ENCODE data around the gene DDR2. TPM values are rescaled to one million over a fixed set of nuclear protein-coding genes. Genes with fewer than 3 reads are reported as not detected.

Gene DDR2
- total RNA-seq, 1 donor from 2014 or later, result 3.9 TPM

- TF ChIP-seq, protein P1, sequence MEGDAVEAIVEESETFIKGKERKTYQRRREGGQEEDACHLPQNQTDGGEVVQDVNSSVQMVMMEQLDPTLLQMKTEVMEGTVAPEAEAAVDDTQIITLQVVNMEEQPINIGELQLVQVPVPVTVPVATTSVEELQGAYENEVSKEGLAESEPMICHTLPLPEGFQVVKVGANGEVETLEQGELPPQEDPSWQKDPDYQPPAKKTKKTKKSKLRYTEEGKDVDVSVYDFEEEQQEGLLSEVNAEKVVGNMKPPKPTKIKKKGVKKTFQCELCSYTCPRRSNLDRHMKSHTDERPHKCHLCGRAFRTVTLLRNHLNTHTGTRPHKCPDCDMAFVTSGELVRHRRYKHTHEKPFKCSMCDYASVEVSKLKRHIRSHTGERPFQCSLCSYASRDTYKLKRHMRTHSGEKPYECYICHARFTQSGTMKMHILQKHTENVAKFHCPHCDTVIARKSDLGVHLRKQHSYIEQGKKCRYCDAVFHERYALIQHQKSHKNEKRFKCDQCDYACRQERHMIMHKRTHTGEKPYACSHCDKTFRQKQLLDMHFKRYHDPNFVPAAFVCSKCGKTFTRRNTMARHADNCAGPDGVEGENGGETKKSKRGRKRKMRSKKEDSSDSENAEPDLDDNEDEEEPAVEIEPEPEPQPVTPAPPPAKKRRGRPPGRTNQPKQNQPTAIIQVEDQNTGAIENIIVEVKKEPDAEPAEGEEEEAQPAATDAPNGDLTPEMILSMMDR (conservative IDR thresholded peaks at IDR 0.05), result no peak
- Mint-ChIP-seq H3K4me1 (no peaks in the 10 kb centered on the region), H3K27ac (ENCODE audit: unreplicated experiment) (no peak overlapping the region), H3K27me3 (ENCODE audit: low read depth) (no peaks in the 10 kb centered on the region), H3K4me3 (no peak overlapping the region), H3K36me3 (ENCODE audit: low read depth) (no peaks in the 10 kb centered on the region), H3K9me3 (no peaks in the 10 kb centered on the region)
- DNase-seq (ENCODE audit: low read depth, low spot score), result no peak
Observed at GRCh38 chr1:162654915-162655620, 22.8 kb downstream of the DDR2 start.

GRCh38 chr1:162656266-162656665, 24.0 kb downstream of the DDR2 start:
- DNase-seq (ENCODE audit: low read depth, low spot score), result no peak
- Mint-ChIP-seq H3K4me3 (no peak overlapping the region), H3K27ac (ENCODE audit: unreplicated experiment) (no peak overlapping the region), H3K27me3 (ENCODE audit: low read depth) (no peaks in the 10 kb centered on the region), H3K36me3 (ENCODE audit: low read depth) (no peaks in the 10 kb centered on the region), H3K4me1 (no peaks in the 10 kb centered on the region), H3K9me3 (no peaks in the 10 kb centered on the region)
- TF ChIP-seq, protein P1 (conservative IDR thresholded peaks at IDR 0.05), result no peak

DNA sequence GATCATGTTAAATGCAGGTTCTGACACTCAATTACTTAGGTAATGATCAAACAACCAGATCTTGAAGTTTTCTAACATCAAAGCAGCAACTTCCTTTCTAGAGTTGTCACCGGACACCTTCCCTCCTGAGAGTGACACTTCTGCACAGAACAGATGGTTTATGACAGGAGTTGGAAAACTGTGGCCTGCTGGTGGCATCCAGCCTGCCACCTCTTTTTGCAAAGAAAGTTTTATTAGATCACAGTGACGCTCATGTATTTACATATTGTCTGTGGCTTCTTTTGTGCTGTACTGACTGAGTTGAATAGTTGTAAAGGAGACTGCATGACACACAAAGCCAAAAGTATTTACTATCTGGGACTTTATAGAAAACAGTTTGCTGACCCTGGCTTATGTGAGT, 28.3 kb downstream of the DDR2 start:
- H3K4me3 Mint-ChIP-seq, result no peak overlapping the region
- no peaks in the 10 kb centered on the region for H3K4me1 Mint-ChIP-seq
- H3K36me3 Mint-ChIP-seq (ENCODE audit: low read depth), result no peaks in the 10 kb centered on the region
- TF ChIP-seq, protein P1 (conservative IDR thresholded peaks at IDR 0.05), result no peak
- DNase-seq (ENCODE audit: low read depth, low spot score), result no peak
- H3K27ac Mint-ChIP-seq (ENCODE audit: unreplicated experiment), result no peak overlapping the region
- no peaks in the 10 kb centered on the region for H3K9me3 Mint-ChIP-seq
- H3K27me3 Mint-ChIP-seq (ENCODE audit: low read depth), result no peaks in the 10 kb centered on the region

DNA sequence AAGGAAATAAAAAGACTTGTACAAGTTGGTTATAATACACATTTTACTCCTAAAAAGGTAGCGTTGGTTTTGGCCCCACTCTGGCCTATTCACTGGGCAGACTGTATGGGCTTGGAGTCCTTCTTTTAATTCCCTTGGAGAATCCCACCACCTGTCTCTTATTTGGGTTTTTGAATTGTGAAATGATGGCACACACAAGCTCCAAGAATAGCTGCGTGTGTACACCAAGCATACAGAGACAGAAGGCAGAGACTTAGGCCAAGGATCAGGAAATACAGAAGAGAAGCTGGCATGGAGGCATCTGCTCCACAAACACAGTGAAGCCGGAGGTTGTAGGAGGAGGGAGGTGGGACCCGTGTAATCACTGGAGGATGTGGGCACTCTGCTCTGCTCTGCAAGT, 29.1 kb downstream of the DDR2 start:
- Mint-ChIP-seq H3K4me1 (no peaks in the 10 kb centered on the region), H3K36me3 (ENCODE audit: low read depth) (no peaks in the 10 kb centered on the region), H3K27me3 (ENCODE audit: low read depth) (no peaks in the 10 kb centered on the region), H3K4me3 (no peak overlapping the region), H3K27ac (ENCODE audit: unreplicated experiment) (no peak overlapping the region), H3K9me3 (no peaks in the 10 kb centered on the region)
- no peak for DNase-seq (ENCODE audit: low read depth, low spot score)
- TF ChIP-seq, protein P1 (conservative IDR thresholded peaks at IDR 0.05), result no peak

DNA sequence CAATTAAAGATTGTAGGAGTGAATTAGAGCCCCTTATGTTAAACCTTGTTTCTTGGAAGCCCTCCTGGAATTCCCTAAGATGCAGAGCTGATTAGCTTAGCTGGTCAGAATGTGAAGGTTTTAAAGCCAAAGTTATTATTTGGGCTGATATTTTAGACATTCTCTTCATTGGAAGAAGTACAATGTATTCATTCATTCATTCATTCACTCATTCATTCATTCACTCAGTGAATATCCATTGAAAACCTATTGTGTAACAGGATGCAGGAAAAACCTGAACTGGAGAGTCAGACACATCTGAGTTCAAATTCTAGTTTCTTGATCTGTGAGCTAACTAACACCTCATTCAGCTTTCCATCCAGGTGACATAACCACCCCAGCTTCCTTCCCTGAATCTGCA, 29.7 kb downstream of the DDR2 start:
- Mint-ChIP-seq H3K4me1 (no peaks in the 10 kb centered on the region), H3K4me3 (no peak overlapping the region), H3K27ac (ENCODE audit: unreplicated experiment) (no peak overlapping the region), H3K9me3 (no peaks in the 10 kb centered on the region), H3K27me3 (ENCODE audit: low read depth) (no peaks in the 10 kb centered on the region), H3K36me3 (ENCODE audit: low read depth) (no peaks in the 10 kb centered on the region)
- TF ChIP-seq, protein P1 (conservative IDR thresholded peaks at IDR 0.05), result no peak
- no peak for DNase-seq (ENCODE audit: low read depth, low spot score)

Measured in neural crest cell (in vitro differentiated cells).